SJCRH30 (cell line): ENCODE results near the gene PTCRA. TPM values are rescaled to one million over a fixed set of nuclear protein-coding genes. Genes with fewer than 3 reads are reported as not detected.
"Not testable (repeated sequence)": the region's sequence is repeated elsewhere in the genome, so short reads cannot be mapped to it uniquely, and the experiment has no call there.

Experiments used
- DNase-seq, 2 experiments: peaks; one replicate each; pipeline ENCODE4 v3.0.0-alpha.2; 2015 to 2020
- H3K27ac ChIP-seq: fragments of 250-450 bp; sonication (Bioruptor Pico); 2 replicates; pipeline ENCODE4 v1.5.1; 2020; ENCODE audit warnings: mild to moderate bottlenecking, moderate library complexity
- H3K27me3 ChIP-seq: fragments of 250-450 bp; sonication (Bioruptor Pico); 2 replicates; pipeline ENCODE4 v1.5.1; 2020; ENCODE audit warnings: mild to moderate bottlenecking, moderate library complexity
- H3K36me3 ChIP-seq: fragments of 250-450 bp; sonication (Bioruptor Pico); 2 replicates; pipeline ENCODE4 v1.5.1; 2020; ENCODE audit warnings: mild to moderate bottlenecking, moderate library complexity
- H3K4me1 ChIP-seq: fragments of 250-450 bp; sonication (Bioruptor Pico); 2 replicates; pipeline ENCODE4 v1.5.1; 2020; ENCODE audit warnings: mild to moderate bottlenecking, moderate library complexity
- H3K4me3 ChIP-seq: fragments of 250-450 bp; sonication (Bioruptor Pico); 2 replicates; pipeline ENCODE4 v1.5.1; 2020; ENCODE audit warnings: mild to moderate bottlenecking, moderate library complexity
- H3K9me3 ChIP-seq: fragments of 250-450 bp; sonication (Bioruptor Pico); replicated peaks from 2 replicates; pipeline ENCODE4 v1.5.1; 2020; ENCODE audit warnings: mild to moderate bottlenecking, moderate library complexity
- total RNA-seq: library from RNA; depleted of rRNA; stranded (reverse); fragments of >200 nt; shearing (Covaris generic); gene quantifications from 2 replicates; pipeline ENCODE4 v1.2.3, GENCODE V29; 2014

The PTCRA gene
- total RNA-seq, 1 experiment from 2014 or later = not detected

DNA sequence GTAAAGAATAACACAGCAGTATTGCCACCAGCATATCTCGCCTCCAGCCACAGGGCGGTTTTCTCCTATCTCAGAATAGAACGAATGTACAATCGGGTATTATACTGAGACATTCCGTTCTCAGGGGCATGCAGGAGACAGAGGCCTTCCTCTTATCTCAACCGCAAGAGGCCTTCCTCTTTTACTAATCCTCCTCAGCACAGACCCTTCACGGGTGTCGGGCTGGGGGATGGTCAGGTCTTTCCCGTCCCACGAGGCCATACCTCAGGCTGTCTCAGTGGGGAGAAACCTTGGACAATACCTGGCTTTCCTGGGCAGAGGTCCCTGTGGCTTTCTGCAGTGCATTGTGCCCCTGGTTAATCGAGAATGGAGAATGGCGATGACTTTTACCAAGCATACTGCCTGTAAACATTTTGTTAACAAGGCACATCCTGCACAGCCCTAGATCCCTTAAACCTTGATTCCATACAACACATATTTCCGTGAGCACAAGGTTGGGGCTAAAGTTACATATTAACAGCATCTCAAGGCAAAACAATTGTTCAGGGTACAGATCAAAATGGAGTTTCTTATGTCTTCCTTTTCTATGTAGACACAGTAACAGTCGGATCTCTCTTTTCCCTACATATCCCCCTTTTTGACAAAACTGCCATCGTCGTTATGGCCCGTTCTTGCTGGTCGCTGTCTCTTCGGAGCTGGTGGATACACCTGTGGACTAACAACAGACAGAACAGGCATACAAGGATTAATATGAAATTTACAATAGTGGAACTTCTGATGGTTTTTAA is 21.6 kb upstream of the PTCRA start:
- H3K4me3 ChIP-seq, H3K9me3 ChIP-seq, DNase-seq, H3K27me3 ChIP-seq, H3K27ac ChIP-seq, H3K36me3 ChIP-seq: not testable (repeated sequence)
- H3K4me1 ChIP-seq = peaks cover 10% of the 10 kb centered on the region; the same call in 1 of the 2 replicates

DNA sequence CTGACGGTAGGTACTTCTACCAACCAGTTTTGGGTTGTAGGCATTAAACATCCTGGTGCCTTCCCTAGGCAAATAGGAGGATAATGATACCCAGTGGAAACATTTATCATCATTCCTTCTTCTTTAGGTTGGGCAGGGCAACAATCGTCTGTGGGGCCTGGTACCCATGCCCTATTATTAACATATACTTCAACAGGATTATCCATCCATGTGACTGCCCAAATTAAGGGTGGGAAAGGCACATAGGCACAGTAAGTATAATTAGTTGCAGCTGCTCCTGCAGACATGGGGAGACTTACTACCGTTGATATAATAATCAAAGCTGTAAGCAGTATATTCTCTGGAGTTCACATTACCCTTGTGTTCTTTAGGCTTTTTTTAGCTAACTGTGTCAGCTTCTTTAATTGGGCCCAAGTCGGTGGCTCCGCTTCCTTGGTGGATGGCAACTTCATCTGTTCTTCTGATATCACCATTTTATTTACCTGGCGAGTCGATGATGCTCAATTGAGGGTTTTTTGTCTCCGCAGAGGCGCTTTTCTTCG is 19.6 kb upstream of the PTCRA start:
- Histone ChIP-seq H3K9me3 (no peaks in the 10 kb centered on the region), H3K27me3 (no peaks in the 10 kb centered on the region), H3K27ac (no peak overlapping the region), H3K4me3 (no peak overlapping the region), H3K36me3 (no peaks in the 10 kb centered on the region), H3K4me1 (peaks cover 13% of the 10 kb centered on the region)
- no peak for DNase-seq

DNA sequence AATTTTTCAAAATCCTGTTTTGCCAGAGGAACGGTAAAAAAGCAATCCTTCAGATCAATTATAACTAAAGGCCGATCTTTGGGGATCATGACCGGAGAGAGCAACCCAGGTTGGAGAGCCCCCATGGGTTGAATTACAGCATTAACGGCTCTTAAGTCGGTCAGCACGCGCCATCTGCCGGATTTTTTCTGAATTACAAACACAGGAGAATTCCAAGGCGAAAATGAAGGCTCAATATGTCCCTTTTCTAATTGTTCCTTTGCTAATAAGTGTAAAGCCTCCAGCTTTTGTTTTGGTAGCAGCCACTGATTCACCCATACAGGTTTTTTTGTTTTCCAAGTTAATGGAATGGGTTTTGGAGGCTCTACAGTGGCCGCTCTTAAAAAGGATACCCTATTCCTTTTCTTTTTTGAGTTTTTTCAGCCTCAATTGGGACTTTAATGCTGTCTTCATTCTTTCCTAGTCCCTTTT is 16.9 kb upstream of the PTCRA start:
- Histone ChIP-seq H3K27ac (peak overlapping the region; percentile 59; the same call in 1 of the 2 replicates), H3K4me3 (peak overlapping the region; percentile 31), H3K36me3 (no peaks in the 10 kb centered on the region), H3K9me3 (no peaks in the 10 kb centered on the region), H3K27me3 (no peaks in the 10 kb centered on the region), H3K4me1 (peaks cover 13% of the 10 kb centered on the region)
- DNase-seq = peak; percentile 70 to 87

DNA sequence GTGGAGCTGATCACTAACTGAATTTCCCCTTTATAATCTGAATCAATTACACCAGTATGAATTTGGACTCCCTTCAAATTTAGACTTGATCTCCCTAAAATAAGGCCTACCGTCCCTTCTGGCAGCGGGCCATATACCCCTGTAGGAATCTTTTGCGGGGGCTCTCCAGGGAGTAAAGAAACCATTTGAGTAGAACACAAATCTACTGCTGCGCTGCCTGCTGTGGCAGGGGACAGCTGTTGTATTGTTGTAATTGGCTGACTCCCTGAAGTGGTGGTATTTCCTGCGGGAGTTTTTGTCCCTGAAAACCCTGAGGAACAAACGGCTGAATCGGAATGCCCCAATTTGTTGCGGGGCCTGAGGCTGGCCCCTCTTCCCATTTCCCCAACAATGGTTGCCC is 16.0 kb upstream of the PTCRA start:
- no peaks in the 10 kb centered on the region for H3K27me3 ChIP-seq
- peaks cover 13% of the 10 kb centered on the region for H3K4me1 ChIP-seq
- H3K4me3 ChIP-seq = peak overlapping the region; percentile 31
- H3K27ac ChIP-seq = peak overlapping the region; percentile 59
- no peaks in the 10 kb centered on the region for H3K36me3 ChIP-seq
- no peaks in the 10 kb centered on the region for H3K9me3 ChIP-seq
- peak; percentile 72 to 83 for DNase-seq

DNA sequence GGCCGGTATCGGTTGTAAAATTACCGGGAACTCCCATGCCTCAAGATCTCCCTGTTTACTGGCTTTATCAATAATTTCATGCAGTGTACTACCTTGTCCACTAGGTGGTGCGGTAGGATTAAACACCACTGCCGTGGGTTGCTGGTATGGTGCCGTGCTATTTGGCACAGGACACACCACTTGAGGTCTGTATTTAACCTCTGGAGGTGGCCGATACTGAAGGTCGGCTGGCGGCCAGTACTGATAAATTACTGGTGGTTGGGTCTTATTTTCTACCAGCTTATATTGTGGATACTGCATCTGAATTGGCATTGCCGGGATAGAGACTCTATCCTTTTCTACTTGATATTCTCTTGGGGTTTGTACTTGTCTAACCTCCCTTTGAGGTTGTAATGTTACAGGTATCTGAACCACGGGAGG is 14.3 kb upstream of the PTCRA start:
- DNase-seq = peak; percentile 78 to 94
- no peaks in the 10 kb centered on the region for H3K27me3 ChIP-seq
- no peak overlapping the region for H3K4me3 ChIP-seq
- no peaks in the 10 kb centered on the region for H3K36me3 ChIP-seq
- H3K9me3 ChIP-seq = no peaks in the 10 kb centered on the region
- no peak overlapping the region for H3K27ac ChIP-seq
- peaks cover 13% of the 10 kb centered on the region for H3K4me1 ChIP-seq

GRCh38 chr6:42902429-42903263 is 13.2 kb upstream of the PTCRA start:
- H3K9me3 ChIP-seq, H3K27ac ChIP-seq, DNase-seq, H3K36me3 ChIP-seq, H3K4me3 ChIP-seq, H3K4me1 ChIP-seq, H3K27me3 ChIP-seq: not testable (repeated sequence)

- peaks cover 7% of the 10 kb centered on the region; the same call in 1 of the 2 replicates for H3K4me1 ChIP-seq
- H3K36me3 ChIP-seq = no peaks in the 10 kb centered on the region
- no peak for DNase-seq
- H3K27ac ChIP-seq = no peak overlapping the region
- H3K27me3 ChIP-seq = no peaks in the 10 kb centered on the region
- H3K9me3 ChIP-seq = no peaks in the 10 kb centered on the region
- no peak overlapping the region for H3K4me3 ChIP-seq
Observed at GRCh38 chr6:42904467-42904866, 11.4 kb upstream of the PTCRA start.

- Histone ChIP-seq H3K27ac (no peak overlapping the region), H3K4me1 (no peaks in the 10 kb centered on the region), H3K9me3 (no peaks in the 10 kb centered on the region), H3K27me3 (no peaks in the 10 kb centered on the region), H3K4me3 (no peak overlapping the region), H3K36me3 (no peaks in the 10 kb centered on the region)
- no peak for DNase-seq
Observed at GRCh38 chr6:42907336-42907735, 8.5 kb upstream of the PTCRA start.

DNA sequence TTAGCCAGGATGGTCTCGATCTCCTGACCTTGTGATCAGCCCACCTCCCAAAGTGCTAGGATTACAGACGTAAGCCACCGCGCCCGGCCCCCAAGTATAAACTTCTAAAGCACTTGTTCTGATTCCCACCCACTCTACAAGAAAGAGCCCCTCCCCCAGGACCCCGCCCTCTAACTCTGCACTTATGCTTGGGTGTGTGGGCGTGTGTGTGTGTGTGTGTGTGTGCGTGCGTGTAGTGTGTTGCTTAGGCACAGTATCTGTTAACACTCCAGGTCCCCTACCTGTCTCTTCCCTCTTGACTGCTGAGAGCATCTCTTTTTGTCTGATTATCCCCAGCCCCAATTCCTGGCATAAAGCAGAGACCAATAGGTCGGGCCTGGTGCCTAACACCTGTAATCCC is 6.0 kb upstream of the PTCRA start:
- no peak overlapping the region for H3K27ac ChIP-seq
- H3K4me1 ChIP-seq = no peaks in the 10 kb centered on the region
- DNase-seq = no peak
- no peaks in the 10 kb centered on the region for H3K36me3 ChIP-seq
- H3K4me3 ChIP-seq = no peak overlapping the region
- no peaks in the 10 kb centered on the region for H3K9me3 ChIP-seq
- no peaks in the 10 kb centered on the region for H3K27me3 ChIP-seq

DNA sequence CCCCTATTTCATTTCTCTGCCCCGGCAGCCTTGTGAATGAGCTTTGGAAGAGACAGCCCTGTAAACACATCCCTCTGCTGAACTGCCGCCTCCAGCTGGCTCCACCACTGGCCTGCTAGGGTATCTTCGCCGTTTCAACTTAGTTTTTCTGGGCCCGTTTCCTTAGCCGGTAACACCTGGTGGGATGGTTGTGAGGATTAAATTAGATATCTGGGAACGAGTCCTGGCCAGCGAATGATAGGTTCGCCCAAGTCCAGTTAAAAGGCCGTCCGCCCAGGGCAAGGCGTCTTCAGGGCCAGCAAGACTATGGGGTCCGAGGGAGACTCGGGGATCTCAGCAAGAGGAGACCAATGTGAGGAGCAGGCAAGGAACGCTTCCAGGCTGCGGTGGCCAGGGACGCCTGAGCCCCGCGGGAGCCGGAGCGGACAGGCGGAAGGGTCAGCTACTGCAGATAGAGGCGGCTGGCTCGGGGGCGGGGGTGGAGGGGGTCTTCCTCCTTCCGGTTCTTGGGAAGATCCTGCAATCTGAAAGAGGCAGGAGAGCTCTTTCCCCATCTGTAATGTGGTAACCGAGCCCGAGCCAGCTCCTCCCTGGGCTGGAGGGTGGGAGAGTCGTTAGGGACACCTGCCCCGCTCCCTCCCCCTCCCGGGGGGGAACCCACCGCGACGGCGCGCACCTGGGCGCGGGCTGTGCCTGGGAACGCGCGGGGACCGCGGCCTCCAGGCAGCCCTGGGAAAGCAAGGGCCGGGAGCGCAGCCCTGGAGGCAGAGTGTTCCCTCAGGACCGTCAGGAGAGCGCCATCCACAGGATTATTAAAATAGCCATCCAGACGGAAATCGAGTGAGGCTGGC is 4.5 kb upstream of the PTCRA start:
- Histone ChIP-seq H3K27ac (no peak overlapping the region), H3K4me1 (no peaks in the 10 kb centered on the region), H3K36me3 (no peaks in the 10 kb centered on the region), H3K27me3 (no peaks in the 10 kb centered on the region), H3K4me3 (no peak overlapping the region), H3K9me3 (no peaks in the 10 kb centered on the region)
- no peak for DNase-seq

GRCh38 chr6:42914546-42914945 is 1.3 kb upstream of the PTCRA start:
- H3K9me3 ChIP-seq = no peaks in the 10 kb centered on the region
- no peak for DNase-seq
- H3K4me1 ChIP-seq = no peaks in the 10 kb centered on the region
- H3K36me3 ChIP-seq = no peaks in the 10 kb centered on the region
- no peak overlapping the region for H3K27ac ChIP-seq
- H3K27me3 ChIP-seq = no peaks in the 10 kb centered on the region
- no peak overlapping the region for H3K4me3 ChIP-seq

DNA sequence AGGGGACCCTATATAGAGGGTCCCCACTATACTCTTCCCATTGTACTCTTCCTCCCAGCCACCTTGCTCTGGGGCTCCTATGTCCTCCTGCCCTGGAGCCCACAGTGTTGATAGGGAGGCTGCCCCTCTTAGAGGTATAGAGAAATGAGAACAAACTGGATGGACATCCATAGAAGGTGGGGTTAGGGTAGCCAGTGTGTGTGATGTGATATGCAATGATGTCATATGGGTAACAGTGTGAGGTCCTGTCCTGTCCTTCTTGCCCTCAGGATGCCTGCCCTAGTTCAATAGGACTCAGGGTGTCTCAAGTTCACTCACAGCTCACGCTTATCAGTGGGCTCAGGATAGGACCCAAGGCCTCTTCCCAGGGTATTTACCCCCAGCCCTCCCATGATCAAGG is 435 bp downstream of the PTCRA start:
- H3K4me1 ChIP-seq = no peaks in the 10 kb centered on the region
- H3K27ac ChIP-seq = no peak overlapping the region
- no peaks in the 10 kb centered on the region for H3K27me3 ChIP-seq
- H3K9me3 ChIP-seq = no peaks in the 10 kb centered on the region
- no peaks in the 10 kb centered on the region for H3K36me3 ChIP-seq
- no peak overlapping the region for H3K4me3 ChIP-seq
- DNase-seq = no peak

DNA sequence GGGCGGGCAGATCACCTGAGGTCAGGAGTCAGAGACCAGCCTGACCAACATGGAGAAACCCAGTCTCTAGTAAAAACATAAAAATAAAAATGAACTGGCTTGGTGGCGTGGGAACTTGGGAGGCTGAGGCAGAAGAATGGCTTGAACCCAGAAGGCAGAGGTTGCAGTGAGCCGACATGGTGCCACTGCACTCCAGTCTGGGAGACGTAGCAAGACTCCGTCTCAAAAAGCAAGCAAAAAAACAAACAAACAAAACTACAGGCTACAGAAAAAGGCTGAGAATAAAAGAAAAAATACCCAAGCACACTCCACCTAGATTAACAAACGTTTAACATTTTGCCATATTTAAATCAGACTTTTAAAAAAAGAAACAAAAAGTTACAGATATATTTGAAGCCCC is 5.9 kb downstream of the PTCRA start:
- no peak overlapping the region for H3K27ac ChIP-seq
- H3K27me3 ChIP-seq = 0 out of 2 replicates have a peak, but pooled peaks cover 3% of the 10 kb centered on the region
- DNase-seq = no peak
- H3K4me3 ChIP-seq = no peak overlapping the region
- H3K9me3 ChIP-seq = no peaks in the 10 kb centered on the region
- H3K4me1 ChIP-seq = no peaks in the 10 kb centered on the region
- no peaks in the 10 kb centered on the region for H3K36me3 ChIP-seq

DNA sequence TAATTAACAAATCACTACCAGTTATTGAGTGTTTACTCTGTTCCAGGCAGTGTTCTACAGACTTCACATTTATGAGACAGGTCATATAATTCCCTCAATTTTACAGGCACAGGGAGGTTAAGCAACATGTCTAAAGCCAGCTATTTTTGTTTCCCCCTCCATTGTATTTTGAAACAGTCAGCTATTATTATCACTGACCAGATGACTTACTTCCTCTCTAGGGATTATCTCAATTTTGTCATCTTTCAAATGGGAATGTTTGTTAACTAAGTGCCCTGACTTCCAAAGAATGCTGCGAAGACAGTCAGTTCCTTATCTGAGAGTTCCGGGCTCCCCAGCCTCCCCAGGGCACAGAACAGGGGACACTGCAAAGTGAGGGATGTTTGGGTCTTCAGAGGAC is 7.8 kb downstream of the PTCRA start:
- Histone ChIP-seq H3K4me1 (no peaks in the 10 kb centered on the region), H3K27me3 (0 out of 2 replicates have a peak, but pooled peaks cover 3% of the 10 kb centered on the region), H3K4me3 (no peak overlapping the region), H3K27ac (no peak overlapping the region), H3K9me3 (no peaks in the 10 kb centered on the region), H3K36me3 (no peaks in the 10 kb centered on the region)
- no peak for DNase-seq
